HCT116 (cell line): ENCODE data around the gene TFEB. TPM values are rescaled to one million over a fixed set of nuclear protein-coding genes. Genes with fewer than 3 reads are reported as not detected.

Experiments
- ATAC-seq: fragments of 200-7000 bp; cut with Tn5 transposase; 2 replicates; pipeline ENCODE4 v1.9.1; 2020; ENCODE audit warnings: mild to moderate bottlenecking, moderate library complexity
- BruUV-seq: library from RNA; stranded (reverse); fragments of 400-500 nt; replicated peaks from 2 replicates; lab custom pipeline; 2021; lab: Mats Ljungman, UMichigan
- CTCF ChIA-PET: fragments of 300-600 bp; sonication (Branson Sonifier 250); formaldehyde crosslinking; loops from one replicate; lab custom pipeline; 2021; ENCODE audit warnings: antibody characterized with exemption; lab: Charles Lee
- POLR2A ChIA-PET: fragments of 300-600, 350-600 bp; sonication (Branson Sonifier 250); formaldehyde crosslinking; loops from one replicate; lab custom pipeline; 2021; ENCODE audit warnings: antibody characterized with exemption; lab: Charles Lee
- RAD21 ChIA-PET, 2 experiments: fragments of 300-600 bp; sonication (Branson Sonifier 250); formaldehyde crosslinking; loops; one replicate each; lab custom pipeline; 2023; ENCODE audit warnings: low total read pairs in 2 of 2; ENCODE audit not compliant: uncharacterized antibody in 2 of 2, unreplicated experiment in 2 of 2, low non-redundant PET in 1 of 2; lab: Charles Lee
- DNase-seq: peaks from one replicate; pipeline ENCODE4 v3.0.0-alpha.2; 2010; ENCODE audit warnings: low read depth, low spot score
- H2AFZ ChIP-seq: fragments of 200-600 bp; shearing (Covaris generic), sonication (generic); 2 replicates; pipeline ENCODE4 v1.6.1; 2017; ENCODE audit warnings: low read depth, mixed run types, mixed read lengths, antibody characterized with exemption, low read length; ENCODE audit not compliant: poor library complexity, severe bottlenecking
- H3K27ac ChIP-seq: 2 replicates; pipeline ENCODE4 v1.5.1; 2012; ENCODE audit warnings: low read depth, low read length
- H3K27me3 ChIP-seq: fragments of 200-600 bp; sonication (generic); 2 replicates; pipeline ENCODE4 v1.6.1; 2016; ENCODE audit warnings: mixed run types, low read length, mixed read lengths; ENCODE audit not compliant: insufficient read depth
- H3K36me3 ChIP-seq, 2 experiments: fragments of 200-500 bp in 1 of 2; fragments of 200-600 bp in 1 of 2; sonication (Bioruptor generic) in 1 of 2; sonication (generic) in 1 of 2; 2 replicates each; pipeline versions ENCODE4 v1.5.1 to v1.6.1; 2014 to 2016; ENCODE audit warnings: low read length in 2 of 2, inconsistent platforms in 1 of 2, mixed read lengths in 1 of 2, mixed run types in 1 of 2; ENCODE audit not compliant: insufficient read depth in 2 of 2, control insufficient read depth in 1 of 2
- H3K4me1 ChIP-seq, 2 experiments: fragments of 200-600 bp in 1 of 2; sonication (generic) in 1 of 2; 2 replicates each; pipeline versions ENCODE4 v1.5.1 to v1.6.1; 2012 to 2017; ENCODE audit warnings: low read length in 2 of 2, inconsistent platforms in 1 of 2, mild to moderate bottlenecking in 1 of 2, mixed read lengths in 1 of 2, mixed run types in 1 of 2, moderate library complexity in 1 of 2; ENCODE audit not compliant: insufficient read depth in 2 of 2, control insufficient read depth in 1 of 2
- H3K4me2 ChIP-seq: fragments of 200-600 bp; sonication (generic); 2 replicates; pipeline ENCODE4 v1.6.1; 2017; ENCODE audit warnings: mixed run types, low read length, mixed read lengths
- H3K4me3 ChIP-seq, 2 experiments: fragments of 200-600 bp in 1 of 2; sonication (generic) in 1 of 2; replicated peaks in 1 of 2; 2 replicates each; pipeline ENCODE4 v1.5.1; 2011 to 2016; ENCODE audit warnings: low read length in 2 of 2, control low read depth in 1 of 2, low read depth in 1 of 2, mild to moderate bottlenecking in 1 of 2, mixed read lengths in 1 of 2, mixed run types in 1 of 2
- H3K79me2 ChIP-seq: fragments of 200-600 bp; sonication (generic); 2 replicates; pipeline ENCODE4 v1.6.1; 2017; ENCODE audit warnings: mild to moderate bottlenecking, mixed run types, low read length, moderate library complexity, mixed read lengths; ENCODE audit not compliant: insufficient read depth
- H3K9ac ChIP-seq: fragments of 200-600 bp; sonication (generic); 2 replicates; pipeline ENCODE4 v1.6.1; 2016; ENCODE audit warnings: low read length, mixed read lengths
- H3K9me2 ChIP-seq: fragments of 200-600 bp; sonication (generic), shearing (Covaris generic); 2 replicates; pipeline ENCODE4 v1.6.1; 2017; ENCODE audit warnings: mixed run types, mild to moderate bottlenecking, moderate library complexity; ENCODE audit not compliant: insufficient read depth
- H3K9me3 ChIP-seq, 2 experiments: fragments of 200-500 bp in 1 of 2; fragments of 200-600 bp in 1 of 2; sonication (Bioruptor generic) in 1 of 2; sonication (generic) in 1 of 2; 2 replicates each; pipeline ENCODE4 v1.6.1; 2014 to 2017; ENCODE audit warnings: low read length in 2 of 2, mixed read lengths in 2 of 2, inconsistent platforms in 1 of 2, low read depth in 1 of 2, mild to moderate bottlenecking in 1 of 2, mixed run types in 1 of 2, moderate library complexity in 1 of 2; ENCODE audit not compliant: control insufficient read depth in 1 of 2, insufficient read depth in 1 of 2
- H4K20me1 ChIP-seq: fragments of 200-600 bp; sonication (generic), shearing (Covaris generic); 2 replicates; pipeline ENCODE4 v1.6.1; 2017; ENCODE audit warnings: mixed run types, mild to moderate bottlenecking, moderate library complexity; ENCODE audit not compliant: insufficient read depth
- CBX3 ChIP-seq: IDR thresholded peaks from 2 replicates; pipeline ENCODE4 v1.6.1; 2012; ENCODE audit warnings: low read depth
- CEBPB ChIP-seq: IDR thresholded peaks from 2 replicates; pipeline ENCODE4 v1.6.1; 2012; ENCODE audit warnings: low read depth
- EGR1 ChIP-seq: IDR thresholded peaks from 2 replicates; pipeline ENCODE4 v1.6.1; 2012; ENCODE audit warnings: low read depth
- ELF1 ChIP-seq: IDR thresholded peaks from 2 replicates; pipeline ENCODE4 v1.6.1; 2012; ENCODE audit warnings: low read depth, borderline replicate concordance
- EZH2 ChIP-seq: fragments of 200-600 bp; sonication (generic); IDR thresholded peaks from 2 replicates; pipeline ENCODE4 v1.6.1; 2017; ENCODE audit warnings: antibody characterized with exemption, mixed run types
- EZH2phosphoT487 ChIP-seq: fragments of 200-600 bp; IDR thresholded peaks from 2 replicates; pipeline ENCODE4 v1.6.1; 2018; ENCODE audit warnings: antibody characterized with exemption, borderline replicate concordance
- FOSL1 ChIP-seq: IDR thresholded peaks from 2 replicates; pipeline ENCODE4 v1.6.1; 2012; ENCODE audit warnings: low read depth
- JUND ChIP-seq: IDR thresholded peaks from 2 replicates; pipeline ENCODE4 v1.6.1; 2012
- POLR2A ChIP-seq: IDR thresholded peaks from 2 replicates; pipeline ENCODE4 v1.7.0; 2011; ENCODE audit warnings: borderline replicate concordance; ENCODE audit not compliant: insufficient read depth, insufficient read length; ENCODE audit errors: extremely low read depth
- POLR2AphosphoS5 ChIP-seq: IDR thresholded peaks from 2 replicates; pipeline ENCODE4 v1.6.1; 2011; ENCODE audit warnings: mild to moderate bottlenecking, low read depth, low read length, moderate library complexity
- RAD21 ChIP-seq: IDR thresholded peaks from 2 replicates; pipeline ENCODE4 v1.6.1; 2012; ENCODE audit warnings: low read depth, mild to moderate bottlenecking
- SIN3A ChIP-seq: IDR thresholded peaks from 2 replicates; pipeline ENCODE4 v1.6.1; 2012; ENCODE audit warnings: low read depth
- SP1 ChIP-seq: IDR thresholded peaks from 2 replicates; pipeline ENCODE4 v1.6.1; 2012; ENCODE audit warnings: low read depth
- SRF ChIP-seq: IDR thresholded peaks from 2 replicates; pipeline ENCODE4 v1.6.1; 2012; ENCODE audit warnings: low read depth
- TCF7L2 ChIP-seq: IDR thresholded peaks from 2 replicates; pipeline ENCODE4 v1.7.0; 2011; ENCODE audit warnings: borderline replicate concordance, inconsistent platforms; ENCODE audit not compliant: insufficient read depth, insufficient read length; ENCODE audit errors: extremely low read depth
- ZNF274 ChIP-seq: fragments of 200-500 bp; sonication (Bioruptor generic); IDR thresholded peaks from 2 replicates; pipeline ENCODE4 v1.6.1; 2014; ENCODE audit warnings: mild to moderate bottlenecking, low read depth, low read length, inconsistent platforms
- intact Hi-C: fragments of 100-400 bp; cut with micrococcal nuclease; formaldehyde crosslinking; loops from 2 replicates; pipeline ENCODE4 v1.10.0; 2022
- total RNA-seq: library from RNA; stranded (reverse); gene quantifications from one replicate; pipeline ENCODE4 v1.2.1, GENCODE V29; 2021; ENCODE audit not compliant: unreplicated experiment
- TF ChIP-seq, protein P1 (sequence below): IDR thresholded peaks from 2 replicates; pipeline ENCODE4 v1.6.1; 2012
- TF ChIP-seq, protein P2 (sequence below), 3 experiments: fragments of 200-600 bp in 1 of 3; sonication (generic) in 1 of 3; IDR thresholded peaks in 2 of 3; conservative IDR thresholded peaks in 1 of 3; 2 replicates each; pipeline ENCODE4 v1.5.1; 2012 to 2017; ENCODE audit warnings: low read depth in 2 of 3, low read length in 2 of 3, antibody characterized with exemption in 1 of 3, borderline replicate concordance in 1 of 3, control low read depth in 1 of 3, mild to moderate bottlenecking in 1 of 3, mixed read lengths in 1 of 3, mixed run types in 1 of 3, moderate library complexity in 1 of 3; ENCODE audit not compliant: insufficient read depth in 1 of 3
- TF ChIP-seq, protein P3 (sequence below): IDR thresholded peaks from 2 replicates; pipeline ENCODE4 v1.6.1; 2012
- TF ChIP-seq, protein P4 (sequence below): IDR thresholded peaks from 2 replicates; pipeline ENCODE4 v1.6.1; 2012; ENCODE audit warnings: low read depth

The TFEB gene
- total RNA-seq, 1 experiment from 2014 or later: 4.8 TPM

DNA sequence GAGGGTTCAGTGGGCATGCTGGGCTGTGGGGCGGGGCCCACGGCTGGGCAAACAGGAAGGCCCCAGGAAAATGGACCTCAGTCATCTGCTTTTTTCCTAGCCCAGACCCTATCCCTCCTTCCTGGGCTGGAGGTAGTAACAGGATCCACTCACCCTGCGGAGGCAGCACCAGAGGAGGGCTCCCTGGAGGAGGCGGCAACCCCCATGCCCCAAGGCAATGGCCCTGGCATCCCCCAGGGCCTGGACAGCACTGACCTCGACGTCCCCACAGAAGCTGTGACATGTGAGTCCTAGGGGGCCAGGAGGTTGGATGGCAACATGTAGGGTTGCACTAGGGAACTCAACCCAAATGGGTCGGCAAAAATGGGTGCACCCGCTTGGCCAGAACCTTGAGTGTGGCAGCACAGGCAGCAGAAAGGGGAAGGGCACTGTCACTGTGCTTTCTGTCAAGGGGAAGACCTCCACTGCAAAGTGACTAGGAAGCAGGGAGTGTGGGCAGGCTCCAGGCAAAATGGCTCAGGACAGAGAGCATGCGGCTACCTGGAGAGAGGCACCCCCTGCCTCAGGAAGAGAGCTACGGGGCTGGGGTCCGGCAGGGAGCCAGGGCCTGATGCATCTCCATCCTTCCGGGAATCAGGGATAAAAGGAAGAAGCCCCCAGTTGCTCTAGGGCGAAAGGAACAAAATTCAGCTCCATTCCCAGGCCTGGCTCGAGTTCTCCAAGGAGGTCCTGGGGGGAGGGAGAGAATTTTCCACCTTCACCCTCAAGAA lies 89.2 kb downstream of the TFEB start (continued):
- TF ChIP-seq POLR2A: no peak
- TF ChIP-seq ELF1: no peak
- TF ChIP-seq CEBPB: no peak
- no peak for TF ChIP-seq CBX3
- no peak for TF ChIP-seq EZH2phosphoT487
- TF ChIP-seq POLR2AphosphoS5: no peak

DNA sequence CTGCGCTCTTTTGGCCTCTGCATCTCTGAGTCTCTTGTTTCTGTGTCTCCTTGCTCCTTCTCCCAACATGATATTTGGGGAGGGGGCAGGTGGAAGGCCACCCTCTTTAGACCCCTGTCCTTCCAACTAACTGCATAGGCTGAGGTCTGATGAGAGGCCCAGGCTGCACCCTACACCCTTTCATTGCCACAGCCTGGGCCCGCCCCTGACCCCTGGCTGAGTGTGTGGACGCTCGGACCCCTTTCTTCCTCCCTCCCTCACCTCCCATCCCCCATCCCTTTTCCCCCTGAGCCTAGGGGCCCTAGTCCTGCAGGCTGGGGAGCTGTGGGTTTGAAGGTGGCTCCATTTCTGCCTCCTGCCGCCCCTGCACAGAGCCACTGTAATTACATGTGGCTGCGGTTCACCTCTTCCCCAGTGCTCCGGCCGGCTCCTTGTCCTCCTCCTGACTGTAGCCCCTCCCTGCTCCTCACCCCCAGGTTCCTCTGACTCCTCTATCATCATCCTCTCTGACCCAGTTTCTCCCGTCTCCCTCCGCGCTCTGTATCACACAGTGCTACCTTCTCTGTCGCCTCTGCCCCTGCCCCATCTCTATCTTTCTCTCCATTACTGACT lies 90.3 kb downstream of the TFEB start:
- Histone ChIP-seq H3K4me3 (no peak overlapping the region), H3K4me1 (peaks cover 11 to 16% of the 10 kb centered on the region in 2 experiments), H3K79me2 (no peaks in the 10 kb centered on the region), H3K27me3 (no peaks in the 10 kb centered on the region), H3K9me3 (no peaks in the 10 kb centered on the region), H3K9ac (no peak overlapping the region), H2AFZ (no peak overlapping the region), H3K9me2 (no peaks in the 10 kb centered on the region), H3K27ac (no peak overlapping the region), H3K4me2 (no peak overlapping the region), H4K20me1 (no peaks in the 10 kb centered on the region), H3K36me3 (peaks cover 5 to 11% of the 10 kb centered on the region in 2 experiments; a peak in 2 of 4 replicates)
- ChIA-PET CTCF (no interaction called here), RAD21 (no interaction called here), POLR2A (no interaction called here)
- BruUV-seq: no TSS peak
- ATAC-seq (no peak), DNase-seq (no peak)
- intact Hi-C loops: no loop called here
- TF ChIP-seq EGR1 (no peak), SIN3A (no peak), CEBPB (no peak), EZH2phosphoT487 (no peak), EZH2 (no peak), FOSL1 (no peak), POLR2AphosphoS5 (no peak), SP1 (no peak), JUND (no peak), ZNF274 (no peak), ELF1 (no peak), TCF7L2 (no peak), RAD21 (no peak), SRF (no peak)
- TF ChIP-seq, protein P1, sequence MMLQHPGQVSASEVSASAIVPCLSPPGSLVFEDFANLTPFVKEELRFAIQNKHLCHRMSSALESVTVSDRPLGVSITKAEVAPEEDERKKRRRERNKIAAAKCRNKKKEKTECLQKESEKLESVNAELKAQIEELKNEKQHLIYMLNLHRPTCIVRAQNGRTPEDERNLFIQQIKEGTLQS: no peak
- TF ChIP-seq, protein P2, sequence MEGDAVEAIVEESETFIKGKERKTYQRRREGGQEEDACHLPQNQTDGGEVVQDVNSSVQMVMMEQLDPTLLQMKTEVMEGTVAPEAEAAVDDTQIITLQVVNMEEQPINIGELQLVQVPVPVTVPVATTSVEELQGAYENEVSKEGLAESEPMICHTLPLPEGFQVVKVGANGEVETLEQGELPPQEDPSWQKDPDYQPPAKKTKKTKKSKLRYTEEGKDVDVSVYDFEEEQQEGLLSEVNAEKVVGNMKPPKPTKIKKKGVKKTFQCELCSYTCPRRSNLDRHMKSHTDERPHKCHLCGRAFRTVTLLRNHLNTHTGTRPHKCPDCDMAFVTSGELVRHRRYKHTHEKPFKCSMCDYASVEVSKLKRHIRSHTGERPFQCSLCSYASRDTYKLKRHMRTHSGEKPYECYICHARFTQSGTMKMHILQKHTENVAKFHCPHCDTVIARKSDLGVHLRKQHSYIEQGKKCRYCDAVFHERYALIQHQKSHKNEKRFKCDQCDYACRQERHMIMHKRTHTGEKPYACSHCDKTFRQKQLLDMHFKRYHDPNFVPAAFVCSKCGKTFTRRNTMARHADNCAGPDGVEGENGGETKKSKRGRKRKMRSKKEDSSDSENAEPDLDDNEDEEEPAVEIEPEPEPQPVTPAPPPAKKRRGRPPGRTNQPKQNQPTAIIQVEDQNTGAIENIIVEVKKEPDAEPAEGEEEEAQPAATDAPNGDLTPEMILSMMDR (IDR thresholded peaks at IDR 0.05 in 2 of 3, conservative IDR thresholded peaks at IDR 0.05 in 1 of 3; ENCODE audit: borderline replicate concordance in 1 of 3, insufficient read depth in 1 of 3, low read depth in 2 of 3, low read length in 2 of 3): no peak
- TF ChIP-seq, protein P3, sequence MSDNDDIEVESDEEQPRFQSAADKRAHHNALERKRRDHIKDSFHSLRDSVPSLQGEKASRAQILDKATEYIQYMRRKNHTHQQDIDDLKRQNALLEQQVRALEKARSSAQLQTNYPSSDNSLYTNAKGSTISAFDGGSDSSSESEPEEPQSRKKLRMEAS: no peak
- TF ChIP-seq, protein P4, sequence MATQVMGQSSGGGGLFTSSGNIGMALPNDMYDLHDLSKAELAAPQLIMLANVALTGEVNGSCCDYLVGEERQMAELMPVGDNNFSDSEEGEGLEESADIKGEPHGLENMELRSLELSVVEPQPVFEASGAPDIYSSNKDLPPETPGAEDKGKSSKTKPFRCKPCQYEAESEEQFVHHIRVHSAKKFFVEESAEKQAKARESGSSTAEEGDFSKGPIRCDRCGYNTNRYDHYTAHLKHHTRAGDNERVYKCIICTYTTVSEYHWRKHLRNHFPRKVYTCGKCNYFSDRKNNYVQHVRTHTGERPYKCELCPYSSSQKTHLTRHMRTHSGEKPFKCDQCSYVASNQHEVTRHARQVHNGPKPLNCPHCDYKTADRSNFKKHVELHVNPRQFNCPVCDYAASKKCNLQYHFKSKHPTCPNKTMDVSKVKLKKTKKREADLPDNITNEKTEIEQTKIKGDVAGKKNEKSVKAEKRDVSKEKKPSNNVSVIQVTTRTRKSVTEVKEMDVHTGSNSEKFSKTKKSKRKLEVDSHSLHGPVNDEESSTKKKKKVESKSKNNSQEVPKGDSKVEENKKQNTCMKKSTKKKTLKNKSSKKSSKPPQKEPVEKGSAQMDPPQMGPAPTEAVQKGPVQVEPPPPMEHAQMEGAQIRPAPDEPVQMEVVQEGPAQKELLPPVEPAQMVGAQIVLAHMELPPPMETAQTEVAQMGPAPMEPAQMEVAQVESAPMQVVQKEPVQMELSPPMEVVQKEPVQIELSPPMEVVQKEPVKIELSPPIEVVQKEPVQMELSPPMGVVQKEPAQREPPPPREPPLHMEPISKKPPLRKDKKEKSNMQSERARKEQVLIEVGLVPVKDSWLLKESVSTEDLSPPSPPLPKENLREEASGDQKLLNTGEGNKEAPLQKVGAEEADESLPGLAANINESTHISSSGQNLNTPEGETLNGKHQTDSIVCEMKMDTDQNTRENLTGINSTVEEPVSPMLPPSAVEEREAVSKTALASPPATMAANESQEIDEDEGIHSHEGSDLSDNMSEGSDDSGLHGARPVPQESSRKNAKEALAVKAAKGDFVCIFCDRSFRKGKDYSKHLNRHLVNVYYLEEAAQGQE: no peak
